BJ (cell line): ENCODE measurements around the gene CFAP53. TPM values are rescaled to one million over a fixed set of nuclear protein-coding genes. Genes with fewer than 3 reads are reported as not detected.

ENCODE experiments used
- CTCF ChIA-PET: fragments of 350-600 bp; formaldehyde crosslinking; extraction: SDS; loops from one replicate; lab custom pipeline; 2021; ENCODE audit warnings: antibody characterized with exemption, inconsistent platforms; lab: Yijun Ruan, JAX
- POLR2A ChIA-PET: fragments of 300-600 bp; sonication (Branson Sonifier 250); formaldehyde crosslinking; extraction: SDS; loops from one replicate; lab custom pipeline; 2021; ENCODE audit warnings: antibody characterized with exemption; lab: Charles Lee
- DNase-seq: peaks from one replicate; pipeline ENCODE4 v3.0.0-alpha.2; 2011; ENCODE audit warnings: low read depth
- H3K27me3 ChIP-seq: 2 replicates; pipeline ENCODE4 v1.6.0; 2011; ENCODE audit warnings: low read length; ENCODE audit not compliant: control insufficient read depth, insufficient read depth
- H3K36me3 ChIP-seq: 2 replicates; pipeline ENCODE4 v1.5.1; 2011; ENCODE audit warnings: low read length; ENCODE audit not compliant: control insufficient read depth, insufficient read depth
- H3K4me3 ChIP-seq: 2 replicates; pipeline ENCODE4 v1.5.1; 2011; ENCODE audit warnings: low read depth, mild to moderate bottlenecking, control low read depth, low read length
- CTCF ChIP-seq: IDR thresholded peaks from 2 replicates; pipeline ENCODE4 v1.5.1; 2011; ENCODE audit warnings: low read depth, mild to moderate bottlenecking, control low read depth, inconsistent platforms, low read length, moderate library complexity; ENCODE audit not compliant: insufficient read depth
- polyA plus RNA-seq: library from polyadenylated mRNA; depleted of rRNA; stranded (reverse); fragments of >200 nt; gene quantifications from 2 replicates; pipeline ENCODE4 v1.2.3, GENCODE V29; 2011

Gene CFAP53
- polyA plus RNA-seq, 1 experiment: 0.17 TPM

GRCh38 chr18:50196261-50196660, 70.0 kb downstream of the CFAP53 start:
- no peaks in the 10 kb centered on the region for H3K36me3 ChIP-seq
- no peak overlapping the region for H3K4me3 ChIP-seq
- peaks cover 22% of the 10 kb centered on the region for H3K27me3 ChIP-seq
- DNase-seq: no peak
- TF ChIP-seq CTCF: no peak
- POLR2A ChIA-PET: no interaction called here
- CTCF ChIA-PET: interaction anchor here (1.0 to 2.3 kb wide), 3 partner anchors 7 to 15 kb away, joined by 3 to 7 read pairs (median 3); no protein-coding TSS in a partner anchor

GRCh38 chr18:50195689-50196088, 70.6 kb downstream of the CFAP53 start:
- POLR2A ChIA-PET: no interaction called here
- H3K36me3 ChIP-seq: no peaks in the 10 kb centered on the region

GRCh38 chr18:50194631-50195532, 71.4 kb downstream of the CFAP53 start, which contains the start of gene MYO5B:
MYO5B (minus strand) TSS chr18:50195147; CDS start chr18:50194793, 354 bp downstream.
- Histone ChIP-seq H3K27me3 (peaks cover 22% of the 10 kb centered on the region), H3K4me3 (no peak within 1 kb of the TSS), H3K36me3 (no peaks in the 10 kb centered on the region)
- ChIA-PET CTCF (interaction anchor here (0.6 to 2.3 kb wide), 5 partner anchors 9 to 684 kb away, joined by 3 to 7 read pairs (median 3); no protein-coding TSS in a partner anchor), POLR2A (no interaction called here)
- no peak for DNase-seq
- TF ChIP-seq CTCF: no peak

More at GRCh38 chr18:50195689-50196088, 70.6 kb downstream of the CFAP53 start:
- Histone ChIP-seq H3K4me3 (no peak overlapping the region), H3K27me3 (peaks cover 22% of the 10 kb centered on the region)
- no peak for TF ChIP-seq CTCF
- CTCF ChIA-PET: interaction anchor here (1.0 to 2.3 kb wide), 2 partner anchors 8 to 9 kb away, joined by 3 to 7 read pairs; no protein-coding TSS in a partner anchor
- no peak for DNase-seq

GRCh38 chr18:50193796-50194630, 72.3 kb downstream of the CFAP53 start:
- POLR2A ChIA-PET: no interaction called here
- Histone ChIP-seq H3K4me3 (no peak overlapping the region), H3K36me3 (no peaks in the 10 kb centered on the region), H3K27me3 (peaks cover 22% of the 10 kb centered on the region)
- no peak for DNase-seq
- no peak for TF ChIP-seq CTCF
- CTCF ChIA-PET: interaction anchor here (0.8 to 2.3 kb wide), 3 partner anchors 10 to 683 kb away, joined by 3 to 7 read pairs (median 3); no protein-coding TSS in a partner anchor
